NB4 (cell line): ENCODE data around the gene NHLRC4.

Experiments
- MYC ChIP-seq: IDR thresholded peaks from 2 replicates; pipeline ENCODE4 v1.6.1; 2011; ENCODE audit warnings: low read depth, low read length
- POLR2A ChIP-seq: IDR thresholded peaks from 2 replicates; pipeline ENCODE4 v1.6.1; 2011; ENCODE audit warnings: mild to moderate bottlenecking; ENCODE audit not compliant: insufficient read length; ENCODE audit errors: extremely low read depth
- TF ChIP-seq, protein P1 (sequence below): IDR thresholded peaks from one replicate; pipeline ENCODE4 v1.5.1; 2012; ENCODE audit warnings: low read depth, low read length

DNA sequence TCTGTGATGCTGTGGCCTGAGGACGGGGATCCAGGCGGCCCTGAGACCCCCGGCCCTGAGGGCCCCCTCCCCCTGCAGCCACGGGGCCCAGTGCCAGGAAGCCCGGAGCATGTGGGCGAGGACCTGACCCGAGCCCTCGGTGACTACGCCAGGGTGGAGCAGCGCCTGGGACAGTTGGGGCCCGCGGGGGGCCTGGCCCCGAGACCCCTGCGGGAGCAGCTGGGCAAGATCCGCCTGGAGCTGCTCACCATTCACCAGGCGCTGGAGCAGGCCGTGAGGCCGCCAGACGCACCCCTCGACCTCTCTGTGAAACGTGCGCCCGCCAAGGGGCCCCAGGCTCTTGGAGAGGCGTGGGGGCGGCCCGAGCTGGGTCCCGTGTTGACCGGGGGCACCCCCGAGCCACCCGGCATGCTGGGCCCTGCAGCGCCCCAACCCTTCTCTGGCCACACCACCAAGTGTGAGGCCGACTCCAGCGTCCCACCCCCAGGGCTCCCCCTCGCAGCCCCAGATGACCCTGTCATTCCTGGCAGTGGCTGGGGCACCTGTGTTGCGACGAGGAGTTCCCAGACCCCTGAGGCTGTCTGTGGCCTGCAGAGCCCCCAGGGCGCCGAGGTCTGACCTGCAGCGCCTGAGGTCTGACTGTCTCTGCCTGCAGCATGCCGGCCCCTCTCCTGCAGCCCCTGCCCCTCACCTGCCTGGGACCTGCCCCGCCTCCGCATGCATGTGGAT lies 2.0 kb upstream of the NHLRC4 start:
- TF ChIP-seq, protein P1, sequence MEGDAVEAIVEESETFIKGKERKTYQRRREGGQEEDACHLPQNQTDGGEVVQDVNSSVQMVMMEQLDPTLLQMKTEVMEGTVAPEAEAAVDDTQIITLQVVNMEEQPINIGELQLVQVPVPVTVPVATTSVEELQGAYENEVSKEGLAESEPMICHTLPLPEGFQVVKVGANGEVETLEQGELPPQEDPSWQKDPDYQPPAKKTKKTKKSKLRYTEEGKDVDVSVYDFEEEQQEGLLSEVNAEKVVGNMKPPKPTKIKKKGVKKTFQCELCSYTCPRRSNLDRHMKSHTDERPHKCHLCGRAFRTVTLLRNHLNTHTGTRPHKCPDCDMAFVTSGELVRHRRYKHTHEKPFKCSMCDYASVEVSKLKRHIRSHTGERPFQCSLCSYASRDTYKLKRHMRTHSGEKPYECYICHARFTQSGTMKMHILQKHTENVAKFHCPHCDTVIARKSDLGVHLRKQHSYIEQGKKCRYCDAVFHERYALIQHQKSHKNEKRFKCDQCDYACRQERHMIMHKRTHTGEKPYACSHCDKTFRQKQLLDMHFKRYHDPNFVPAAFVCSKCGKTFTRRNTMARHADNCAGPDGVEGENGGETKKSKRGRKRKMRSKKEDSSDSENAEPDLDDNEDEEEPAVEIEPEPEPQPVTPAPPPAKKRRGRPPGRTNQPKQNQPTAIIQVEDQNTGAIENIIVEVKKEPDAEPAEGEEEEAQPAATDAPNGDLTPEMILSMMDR, result no peak
- no peak for TF ChIP-seq MYC
- TF ChIP-seq POLR2A, result no peak
